H9 (cell line): ENCODE measurements around the gene MYH9. TPM values are rescaled to one million over a fixed set of nuclear protein-coding genes. Genes with fewer than 3 reads are reported as not detected.
"Not testable (repeated sequence)": the region's sequence is repeated elsewhere in the genome, so short reads cannot be mapped to it uniquely, and the experiment has no call there.

ENCODE experiments used
- DNase-seq: peaks from one replicate; pipeline ENCODE4 v3.0.0-alpha.2; 2017
- H2AFZ ChIP-seq: one replicate; pipeline ENCODE4 v1.6.1; 2013; ENCODE audit warnings: mild to moderate bottlenecking, low read length, control low read depth, moderate library complexity
- H2AK5ac ChIP-seq: 2 replicates; pipeline ENCODE4 v1.6.1; 2013; ENCODE audit warnings: low read length, control low read depth, mixed read lengths; ENCODE audit not compliant: insufficient read length
- H2BK120ac ChIP-seq: one replicate; pipeline ENCODE4 v1.6.1; 2013; ENCODE audit warnings: low read depth, mild to moderate bottlenecking, low read length, control low read depth, inconsistent platforms; ENCODE audit not compliant: poor library complexity, severe bottlenecking
- H2BK12ac ChIP-seq: 2 replicates; pipeline ENCODE4 v1.6.1; 2013; ENCODE audit warnings: low read length, control low read depth, mixed read lengths, low read depth; ENCODE audit not compliant: insufficient read length
- H2BK15ac ChIP-seq: 2 replicates; pipeline ENCODE4 v1.6.1; 2013; ENCODE audit warnings: low read depth, low read length, control low read depth
- H2BK20ac ChIP-seq: one replicate; pipeline ENCODE4 v1.6.1; 2013; ENCODE audit warnings: low read depth, mild to moderate bottlenecking, low read length, control low read depth, inconsistent platforms; ENCODE audit not compliant: poor library complexity, severe bottlenecking
- H2BK5ac ChIP-seq: 2 replicates; pipeline ENCODE4 v1.6.1; 2013; ENCODE audit warnings: low read length, control low read depth, mixed read lengths; ENCODE audit not compliant: insufficient read length
- H3K14ac ChIP-seq: 2 replicates; pipeline ENCODE4 v1.6.1; 2013; ENCODE audit warnings: low read length, control low read depth; ENCODE audit not compliant: insufficient read depth
- H3K18ac ChIP-seq: 2 replicates; pipeline ENCODE4 v1.6.1; 2013; ENCODE audit warnings: low read depth, mild to moderate bottlenecking, mixed read lengths, low read length, control low read depth; ENCODE audit not compliant: insufficient read length
- H3K23ac ChIP-seq: 2 replicates; pipeline ENCODE4 v1.6.1; 2013; ENCODE audit warnings: low read length, control low read depth, mixed read lengths, low read depth; ENCODE audit not compliant: insufficient read length
- H3K23me2 ChIP-seq: 2 replicates; pipeline ENCODE4 v1.6.1; 2013; ENCODE audit warnings: low read depth, mild to moderate bottlenecking, mixed read lengths, low read length, control low read depth; ENCODE audit not compliant: insufficient read length, poor library complexity, severe bottlenecking
- H3K27ac ChIP-seq: 2 replicates; pipeline ENCODE4 v1.5.1; 2013; ENCODE audit warnings: low read length, control low read depth, mixed read lengths, low read depth; ENCODE audit not compliant: insufficient read length
- H3K27me3 ChIP-seq: 2 replicates; pipeline ENCODE4 v1.6.1; 2013; ENCODE audit warnings: low read length, control low read depth, inconsistent platforms; ENCODE audit not compliant: insufficient read depth
- H3K4ac ChIP-seq: 2 replicates; pipeline ENCODE4 v1.6.1; 2013; ENCODE audit warnings: low read depth, mild to moderate bottlenecking, control low read depth, inconsistent platforms, low read length, moderate library complexity
- H3K4me1 ChIP-seq: 2 replicates; pipeline ENCODE4 v1.6.1; 2013; ENCODE audit warnings: low read length, control low read depth, inconsistent platforms; ENCODE audit not compliant: insufficient read depth
- H3K4me2 ChIP-seq: 2 replicates; pipeline ENCODE4 v1.6.1; 2013; ENCODE audit warnings: low read length, control low read depth, mixed read lengths; ENCODE audit not compliant: insufficient read length, insufficient read depth
- H3K56ac ChIP-seq: 2 replicates; pipeline ENCODE4 v1.6.1; 2013; ENCODE audit warnings: low read depth, mild to moderate bottlenecking, mixed read lengths, low read length, control low read depth; ENCODE audit not compliant: insufficient read length
- H3K79me1 ChIP-seq: 2 replicates; pipeline ENCODE4 v1.6.1; 2013; ENCODE audit warnings: low read depth, mild to moderate bottlenecking, moderate library complexity, low read length, control low read depth, inconsistent platforms; ENCODE audit not compliant: insufficient read depth, poor library complexity, severe bottlenecking
- H3K79me2 ChIP-seq: 2 replicates; pipeline ENCODE4 v1.6.1; 2013; ENCODE audit warnings: low read length, control low read depth, inconsistent platforms; ENCODE audit not compliant: insufficient read depth
- H3K9ac ChIP-seq: 2 replicates; pipeline ENCODE4 v1.6.1; 2013; ENCODE audit warnings: low read length, control low read depth, mixed read lengths; ENCODE audit not compliant: insufficient read length; ENCODE audit errors: extremely low read depth
- H3K9me3 ChIP-seq: one replicate; pipeline ENCODE4 v1.6.1; 2013; ENCODE audit warnings: low read depth, low read length, inconsistent platforms; ENCODE audit not compliant: control insufficient read depth
- H3T11ph ChIP-seq: one replicate; pipeline ENCODE4 v1.6.1; 2013; ENCODE audit warnings: mild to moderate bottlenecking, low read length, control low read depth, inconsistent platforms
- H4K20me1 ChIP-seq: one replicate; pipeline ENCODE4 v1.6.1; 2013; ENCODE audit not compliant: control insufficient read depth, insufficient read length, insufficient read depth
- H4K5ac ChIP-seq: 2 replicates; pipeline ENCODE4 v1.6.1; 2013; ENCODE audit warnings: low read depth, mild to moderate bottlenecking, mixed read lengths, low read length, control low read depth; ENCODE audit not compliant: insufficient read length
- H4K8ac ChIP-seq: replicated peaks from 2 replicates; pipeline ENCODE4 v1.6.1; 2013; ENCODE audit warnings: low read length, control low read depth, mixed read lengths, low read depth; ENCODE audit not compliant: insufficient read length
- H4K91ac ChIP-seq: 2 replicates; pipeline ENCODE4 v1.6.1; 2013; ENCODE audit warnings: low read depth, mild to moderate bottlenecking, moderate library complexity, mixed read lengths, low read length, control low read depth; ENCODE audit not compliant: insufficient read length
- H3K27ac Mint-ChIP-seq, 3 experiments: 2 replicates in 2 of 3; 3 replicates in 1 of 3; pipeline ENCODE4 v1.8.0; 2020 to 2021; ENCODE audit warnings: mixed read lengths in 3 of 3, mild to moderate bottlenecking in 1 of 3, moderate library complexity in 1 of 3
- H3K27me3 Mint-ChIP-seq: 2 replicates; pipeline ENCODE4 v1.8.0; 2021; ENCODE audit warnings: low read depth, mild to moderate bottlenecking, moderate library complexity, mixed read lengths
- H3K36me3 Mint-ChIP-seq, 3 experiments: 2 replicates in 2 of 3; 3 replicates in 1 of 3; pipeline ENCODE4 v1.8.0; 2020 to 2021; ENCODE audit warnings: low read depth in 3 of 3, mixed read lengths in 3 of 3; ENCODE audit not compliant: insufficient read depth in 1 of 3
- H3K4me1 Mint-ChIP-seq, 2 experiments: 2 replicates each; pipeline ENCODE4 v1.8.0; 2020; ENCODE audit warnings: mixed read lengths in 2 of 2
- H3K4me3 Mint-ChIP-seq, 2 experiments: 2 replicates in 1 of 2; 3 replicates in 1 of 2; pipeline ENCODE4 v1.8.0; 2020 to 2021; ENCODE audit warnings: mild to moderate bottlenecking in 2 of 2, mixed read lengths in 2 of 2, moderate library complexity in 1 of 2
- H3K9me3 Mint-ChIP-seq, 2 experiments: 2 replicates in 1 of 2; 3 replicates in 1 of 2; pipeline ENCODE4 v1.8.0; 2020; ENCODE audit warnings: mild to moderate bottlenecking in 2 of 2, mixed read lengths in 2 of 2, moderate library complexity in 1 of 2
- WGBS: extraction: QIAGEN DNeasy Blood & Tissue Kit; methylation state at CpG from one replicate; pipeline ENCODE4 v1.1.7; 2013; ENCODE audit warnings: missing lambda C conversion rate, low lambda C conversion rate, mixed read lengths; ENCODE audit not compliant: insufficient read length; ENCODE audit errors: extremely low coverage; 5-methylcytosine and 5-hydroxymethylcytosine counted together
- total RNA-seq: library from RNA; stranded (reverse); gene quantifications from 2 replicates; pipeline ENCODE4 v1.2.1, GENCODE V29; 2021
- TF ChIP-seq, protein P1 (sequence below): fragments of 200-600 bp; sonication (generic); conservative IDR thresholded peaks from 3 replicates; pipeline ENCODE4 v1.8.0; 2021; ENCODE audit warnings: antibody characterized with exemption, mild to moderate bottlenecking

Gene MYH9
- total RNA-seq, 1 experiment from 2014 or later, result 266 TPM

DNA sequence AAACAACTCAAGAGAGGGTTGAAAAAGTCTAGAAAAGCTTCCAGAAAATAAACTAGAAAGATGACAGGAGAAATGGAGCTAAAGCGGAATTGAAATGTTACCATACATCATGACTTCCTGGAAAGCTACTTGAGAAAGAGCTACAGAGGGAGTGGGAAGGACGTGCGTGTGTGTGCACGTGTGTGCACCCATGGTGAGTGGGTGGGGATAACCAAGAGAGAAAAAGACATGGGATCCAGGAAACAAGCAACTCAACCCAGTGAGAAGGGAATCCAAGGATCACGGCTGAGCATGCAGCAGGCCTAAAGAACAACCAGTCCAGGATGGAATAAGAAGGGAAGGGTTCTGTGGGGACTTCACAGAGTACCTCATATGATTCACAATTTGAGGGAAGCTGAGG lies 113.2 kb downstream of the MYH9 start:
- Histone ChIP-seq H3T11ph (no peak overlapping the region), H3K23ac (no peak overlapping the region), H3K4ac (no peak overlapping the region), H2AK5ac (no peak overlapping the region), H3K79me1 (no peaks in the 10 kb centered on the region), H4K20me1 (no peaks in the 10 kb centered on the region), H3K9ac (no peak overlapping the region), H3K27ac (no peak overlapping the region), H3K4me1 (no peaks in the 10 kb centered on the region), H2BK120ac (no peak overlapping the region), H4K8ac (no peak overlapping the region), H2BK5ac (no peak overlapping the region), H4K5ac (no peak overlapping the region), H2BK20ac (no peak overlapping the region), H4K91ac (no peak overlapping the region), H3K9me3 (no peaks in the 10 kb centered on the region), H2BK15ac (no peak overlapping the region), H2AFZ (no peak overlapping the region), H2BK12ac (no peak overlapping the region), H3K79me2 (no peaks in the 10 kb centered on the region), H3K56ac (no peak overlapping the region), H3K14ac (no peak overlapping the region), H3K27me3 (no peaks in the 10 kb centered on the region), H3K18ac (no peak overlapping the region), H3K23me2 (no peaks in the 10 kb centered on the region), H3K4me2 (no peak overlapping the region)
- DNase-seq, result no peak
- no peaks in the 10 kb centered on the region for H3K9me3 Mint-ChIP-seq
- H3K27me3 Mint-ChIP-seq, result peaks cover 23% of the 10 kb centered on the region
- WGBS, result no CpG with 5 or more reads among the region's 5 CpGs
- H3K4me1 Mint-ChIP-seq, result peaks cover 11% of the 10 kb centered on the region in 2 experiments
- peaks cover 0 to 6% (median 0%) of the 10 kb centered on the region in 3 experiments; a peak in 2 of 7 replicates for H3K36me3 Mint-ChIP-seq
- TF ChIP-seq, protein P1, sequence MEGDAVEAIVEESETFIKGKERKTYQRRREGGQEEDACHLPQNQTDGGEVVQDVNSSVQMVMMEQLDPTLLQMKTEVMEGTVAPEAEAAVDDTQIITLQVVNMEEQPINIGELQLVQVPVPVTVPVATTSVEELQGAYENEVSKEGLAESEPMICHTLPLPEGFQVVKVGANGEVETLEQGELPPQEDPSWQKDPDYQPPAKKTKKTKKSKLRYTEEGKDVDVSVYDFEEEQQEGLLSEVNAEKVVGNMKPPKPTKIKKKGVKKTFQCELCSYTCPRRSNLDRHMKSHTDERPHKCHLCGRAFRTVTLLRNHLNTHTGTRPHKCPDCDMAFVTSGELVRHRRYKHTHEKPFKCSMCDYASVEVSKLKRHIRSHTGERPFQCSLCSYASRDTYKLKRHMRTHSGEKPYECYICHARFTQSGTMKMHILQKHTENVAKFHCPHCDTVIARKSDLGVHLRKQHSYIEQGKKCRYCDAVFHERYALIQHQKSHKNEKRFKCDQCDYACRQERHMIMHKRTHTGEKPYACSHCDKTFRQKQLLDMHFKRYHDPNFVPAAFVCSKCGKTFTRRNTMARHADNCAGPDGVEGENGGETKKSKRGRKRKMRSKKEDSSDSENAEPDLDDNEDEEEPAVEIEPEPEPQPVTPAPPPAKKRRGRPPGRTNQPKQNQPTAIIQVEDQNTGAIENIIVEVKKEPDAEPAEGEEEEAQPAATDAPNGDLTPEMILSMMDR, result no peak
- H3K4me3 Mint-ChIP-seq, result no peak overlapping the region
- no peak overlapping the region for H3K27ac Mint-ChIP-seq

DNA sequence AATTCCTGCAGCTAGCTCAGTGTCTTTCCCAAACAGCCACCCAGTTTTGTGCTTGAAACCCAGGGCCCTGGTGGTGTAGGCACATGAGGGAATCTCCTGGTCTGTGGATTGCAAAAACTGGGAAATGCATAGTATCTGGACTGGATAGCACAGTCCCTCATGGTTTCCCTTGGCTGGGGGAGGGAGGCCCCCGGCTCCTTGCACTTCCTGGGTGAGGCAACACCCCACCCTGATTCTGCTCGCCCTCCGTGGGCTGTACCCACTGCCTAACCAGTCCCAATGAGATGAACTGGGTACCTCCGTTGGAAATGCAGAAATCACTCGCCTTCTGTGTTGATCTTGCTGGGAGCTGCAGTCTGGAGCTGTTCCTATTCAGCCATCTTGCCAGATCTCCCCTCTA lies 115.8 kb downstream of the MYH9 start:
- not testable (repeated sequence) for H4K91ac ChIP-seq, H2BK120ac ChIP-seq, H2AK5ac ChIP-seq, H3K4me2 ChIP-seq, H3K4me1 ChIP-seq, H3K79me2 ChIP-seq, H3K27ac Mint-ChIP-seq, H3K23me2 ChIP-seq, H2BK12ac ChIP-seq, H2BK15ac ChIP-seq, H3K27ac ChIP-seq, H3K4me1 Mint-ChIP-seq, H3K27me3 ChIP-seq, H3K4me3 Mint-ChIP-seq, H3K9me3 Mint-ChIP-seq, H3K18ac ChIP-seq, H2BK20ac ChIP-seq, H4K5ac ChIP-seq, H3K9me3 ChIP-seq, H3K23ac ChIP-seq, H4K20me1 ChIP-seq, H3K14ac ChIP-seq, H3K79me1 ChIP-seq, H2AFZ ChIP-seq, H4K8ac ChIP-seq, H3K9ac ChIP-seq, H3K36me3 Mint-ChIP-seq, H3K4ac ChIP-seq, H3K56ac ChIP-seq, H2BK5ac ChIP-seq, DNase-seq, H3T11ph ChIP-seq
- peaks cover 38% of the 10 kb centered on the region for H3K27me3 Mint-ChIP-seq
- no CpG with 5 or more reads among the region's 5 CpGs for WGBS
